ENCODE results near the gene F11. TPM values are rescaled to one million over a fixed set of nuclear protein-coding genes. Genes with fewer than 3 reads are reported as not detected.
A peak's percentile ranks its signal among the peaks of the same experiment; 100 is the strongest.

F11 gene
- not detected in 2 replicates for total RNA-seq (2011; cell fraction: chromatin; rRNA removed; ENCODE audit: low replicate concordance)
- not detected in 2 replicates for total RNA-seq (2011; cell fraction: nucleolus; rRNA removed)
- total RNA-seq (2011; cell fraction: nucleoplasm; rRNA removed), result not detected in 2 replicates
- total RNA-seq (2014; rRNA removed), result not detected in 2 replicates
- not detected in 2 replicates for total RNA-seq (2014; rRNA removed; fragmentation: Illumina TruSeq; extraction: Trizol)
- total RNA-seq (2015; rRNA removed; fragmentation: Illumina TruSeq; extraction: Trizol), result not detected in 2 replicates
- total RNA-seq (2021), result not detected in 2 replicates
- not detected in 2 replicates for polyA plus RNA-seq (2011; rRNA removed)
- polyA plus RNA-seq (2011; cell fraction: cytosol; rRNA removed), result not detected in 2 replicates
- not detected in 2 replicates for polyA plus RNA-seq (2011; cell fraction: nucleus; rRNA removed)
- not detected in 2 replicates for polyA plus RNA-seq (2012)
- polyA plus RNA-seq (2014; fragmentation: Illumina TruSeq; extraction: Trizol), result not detected in 2 replicates
- polyA plus RNA-seq (2014; fragmentation: Nextera tagmentation; extraction: Ambion mirVana), result not detected
- polyA plus RNA-seq (2014; rRNA removed), result not detected in 2 replicates
- not detected in 2 replicates for polyA minus RNA-seq (2011; rRNA and poly(A)+ RNA removed)
- polyA minus RNA-seq (2011; cell fraction: cytosol; rRNA and poly(A)+ RNA removed), result not detected in 2 replicates
- not detected in 2 replicates for polyA minus RNA-seq (2011; cell fraction: nucleus; rRNA and poly(A)+ RNA removed)
- Bru-seq, nascent RNA, result not detected
- BruChase-seq, experiment 1, labeled RNA remaining after a 2-hour chase, result not detected
- percentile 5 among the genes with signal in this experiment for BruChase-seq, experiment 2, labeled RNA remaining after a 6-hour chase
- long read RNA-seq, experiment 1, result 0 reads
- long read RNA-seq, experiment 2, result 0 reads
- long read RNA-seq, experiment 3, result 0 reads

DNA sequence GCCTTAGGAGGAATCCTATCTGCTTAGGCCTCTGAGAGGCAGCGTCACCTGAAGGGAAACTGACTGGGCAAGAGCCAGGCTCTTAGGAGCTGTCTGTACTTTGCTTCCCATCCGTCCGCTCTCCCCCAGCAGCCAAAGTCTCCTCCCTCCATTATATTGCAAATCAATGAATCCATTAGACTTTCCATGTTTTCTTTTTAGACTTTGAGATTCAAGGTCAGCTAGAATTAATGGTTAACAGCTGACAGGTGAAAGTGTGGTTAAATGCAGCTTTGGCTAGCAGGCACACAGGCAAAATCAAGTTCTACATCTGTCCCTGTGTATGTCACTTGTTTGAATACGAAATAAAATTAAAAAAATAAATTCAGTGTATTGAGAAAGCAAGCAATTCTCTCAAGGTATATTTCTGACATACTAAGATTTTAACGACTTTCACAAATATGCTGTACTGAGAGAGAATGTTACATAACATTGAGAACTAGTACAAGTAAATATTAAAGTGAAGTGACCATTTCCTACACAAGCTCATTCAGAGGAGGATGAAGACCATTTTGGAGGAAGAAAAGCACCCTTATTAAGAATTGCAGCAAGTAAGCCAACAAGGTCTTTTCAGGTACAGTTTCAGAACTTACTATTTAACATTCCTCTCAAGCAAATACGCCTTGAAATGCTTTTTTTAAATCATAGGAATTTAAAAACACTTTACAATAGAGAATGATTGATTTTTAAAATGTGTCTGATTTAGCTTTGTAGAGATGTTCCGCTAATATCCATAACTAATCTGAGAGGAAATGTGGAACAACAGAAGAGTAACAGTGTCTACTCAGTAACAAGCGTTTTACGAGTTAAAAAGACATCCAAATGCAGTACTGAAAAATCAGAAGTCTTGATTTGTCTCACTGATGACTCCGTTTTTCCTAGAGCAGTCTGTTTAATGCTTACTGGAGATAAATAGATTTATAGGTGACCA lies at the start of gene F11:
TSS of gene F11 (plus strand) at position 507 of the 970 bp plus-strand sequence. CDS start 948 bp downstream, outside the sequence.
- BruUV-seq (replicated peaks), result no TSS peak
- in situ Hi-C loops (cut with MboI), result no loop called here
- POLR2A ChIA-PET, result no interaction called here

More for the DNA sequence above, at the start of gene F11:
- ATAC-seq (no peak), DNase-seq (ENCODE audit: extremely low read depth in 1 of 4, low spot score in 3 of 4) (no peak), FAIRE-seq (no peak)
- intact Hi-C loops (cut with micrococcal nuclease), result no loop called here
- peaks cover 14 to 24% of the 10 kb centered on the region in 2 experiments for H3K27me3 ChIP-seq (ENCODE audit: control insufficient read depth in 2 of 2, insufficient read depth in 2 of 2, low read length in 2 of 2)
- no peaks in the 10 kb centered on the region for H3K9me1 ChIP-seq (ENCODE audit: control insufficient read depth, insufficient read depth, low read length)
- H3K27ac ChIP-seq (ENCODE audit: extremely low read depth, low read depth, low read length), result no peak within 1 kb of the TSS
- H3K4me2 ChIP-seq (ENCODE audit: insufficient read depth, low read length), result no peak within 1 kb of the TSS
- H2AFZ ChIP-seq (ENCODE audit: low read depth, low read length), result no peak within 1 kb of the TSS
- no peak within 1 kb of the TSS for H3K9ac ChIP-seq (ENCODE audit: insufficient read depth in 1 of 2, low read depth in 2 of 2, low read length in 2 of 2)
- H3K9me3 ChIP-seq (replicated peaks; ENCODE audit: control insufficient read depth, insufficient read depth, low read depth, low read length), result no peaks in the 10 kb centered on the region
- 7% methylated on average over 10 of the region's 10 CpGs for WGBS (ENCODE audit: insufficient coverage, low coverage, missing lambda C conversion rate)
- CTCF ChIA-PET (ENCODE audit: low intra/inter-chr PET ratio), result no interaction called here
- no peaks in the 10 kb centered on the region for H3K79me2 ChIP-seq (ENCODE audit: control insufficient read depth, insufficient read depth, low read length)
- no peaks in the 10 kb centered on the region for H3K4me1 ChIP-seq (replicated peaks in 1 of 2; ENCODE audit: control insufficient read depth in 2 of 2, insufficient read depth in 2 of 2, low read length in 2 of 2)
- TF ChIP-seq SRSF7 (optimal IDR thresholded peaks at IDR 0.05; ENCODE audit: low read depth, low read length) (no peak), CBFA2T2 (conservative IDR thresholded peaks at IDR 0.05) (no peak), PRMT5 (CRISPR knock-in tag; IDR thresholded peaks at IDR 0.05) (no peak), SAP30 (IDR thresholded peaks at IDR 0.05; ENCODE audit: borderline replicate concordance, insufficient read depth, low read depth, low read length, poor library complexity, severe bottlenecking) (no peak), HMG20A (CRISPR knock-in tag; conservative IDR thresholded peaks at IDR 0.05) (no peak), KLF10 (CRISPR knock-in tag; IDR thresholded peaks at IDR 0.05) (no peak), KAT7 (CRISPR knock-in tag; IDR thresholded peaks at IDR 0.05; ENCODE audit: borderline replicate concordance) (no peak), ZNF282 (CRISPR knock-in tag; IDR thresholded peaks at IDR 0.05) (no peak), CREBBP (IDR thresholded peaks at IDR 0.05; ENCODE audit: low read depth, low read length) (no peak), PTBP1 (IDR thresholded peaks at IDR 0.05; ENCODE audit: low read depth, low read length) (no peak), PHF21A (IDR thresholded peaks at IDR 0.05; ENCODE audit: borderline replicate concordance, low read depth) (no peak), XRCC5 (IDR thresholded peaks at IDR 0.05; ENCODE audit: low read depth, low read length) (no peak), THRAP3 (IDR thresholded peaks at IDR 0.05; ENCODE audit: borderline replicate concordance) (no peak), HIVEP1 (CRISPR knock-in tag; IDR thresholded peaks at IDR 0.05) (no peak), RAD51 (IDR thresholded peaks at IDR 0.05; ENCODE audit: borderline replicate concordance, low read depth) (no peak), TRIM28 (IDR thresholded peaks at IDR 0.05) (no peak), CTBP1 (IDR thresholded peaks at IDR 0.05; ENCODE audit: borderline replicate concordance) (no peak)
- TF ChIP-seq, protein P1, sequence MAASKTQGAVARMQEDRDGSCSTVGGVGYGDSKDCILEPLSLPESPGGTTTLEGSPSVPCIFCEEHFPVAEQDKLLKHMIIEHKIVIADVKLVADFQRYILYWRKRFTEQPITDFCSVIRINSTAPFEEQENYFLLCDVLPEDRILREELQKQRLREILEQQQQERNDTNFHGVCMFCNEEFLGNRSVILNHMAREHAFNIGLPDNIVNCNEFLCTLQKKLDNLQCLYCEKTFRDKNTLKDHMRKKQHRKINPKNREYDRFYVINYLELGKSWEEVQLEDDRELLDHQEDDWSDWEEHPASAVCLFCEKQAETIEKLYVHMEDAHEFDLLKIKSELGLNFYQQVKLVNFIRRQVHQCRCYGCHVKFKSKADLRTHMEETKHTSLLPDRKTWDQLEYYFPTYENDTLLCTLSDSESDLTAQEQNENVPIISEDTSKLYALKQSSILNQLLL (CRISPR knock-in tag; IDR thresholded peaks at IDR 0.05; ENCODE audit: borderline replicate concordance), result no peak
- H4K20me1 ChIP-seq (replicated peaks; ENCODE audit: control insufficient read depth, insufficient read depth, low read length), result no peaks in the 10 kb centered on the region
- H3K36me3 ChIP-seq (ENCODE audit: control insufficient read depth, insufficient read depth, low read length), result no peaks in the 10 kb centered on the region
- no peak within 1 kb of the TSS for H3K4me3 ChIP-seq
